GM18498 (cell line): Measurements from ENCODE around the gene BRCA1.
"Not testable (repeated sequence)": the region's sequence is repeated elsewhere in the genome, so short reads cannot be mapped to it uniquely, and the experiment has no call there.

Source experiments
- ATAC-seq: cut with Tn5 transposase; IDR thresholded peaks from one replicate; pipeline ENCODE4 v1.9.1; 2021; ENCODE audit warnings: mild to moderate bottlenecking, moderate library complexity; ENCODE audit not compliant: unreplicated experiment

Gene BRCA1

GRCh38 chr17:43006639-43007551 is 118.3 kb downstream of the BRCA1 start, which contains the start of gene IFI35:
Gene IFI35, plus strand, starts transcription at chr17:43006784. Its CDS starts 164 bp downstream, at chr17:43006948.
- peak; percentile 88 for ATAC-seq

- ATAC-seq = no peak
Observed at GRCh38 chr17:43003542-43004172, 121.5 kb downstream of the BRCA1 start.

- not testable (repeated sequence) for ATAC-seq
Observed at GRCh38 chr17:43000894-43001293, 124.3 kb downstream of the BRCA1 start.

GRCh38 chr17:42999003-42999525 is 126.1 kb downstream of the BRCA1 start:
- ATAC-seq = no peak

GRCh38 chr17:42997984-42998938 is 126.9 kb downstream of the BRCA1 start, which contains the start of gene RPL27:
Gene RPL27, plus strand, starts transcription at chr17:42998419. Its CDS starts 332 bp downstream, at chr17:42998751.
- peak; percentile 92 for ATAC-seq

GRCh38 chr17:42997390-42997983 is 127.7 kb downstream of the BRCA1 start:
- ATAC-seq = no peak
